ENCODE results near the gene ELF5.
A peak's percentile ranks its signal among the peaks of the same experiment; 100 is the strongest.

ELF5 gene

DNA sequence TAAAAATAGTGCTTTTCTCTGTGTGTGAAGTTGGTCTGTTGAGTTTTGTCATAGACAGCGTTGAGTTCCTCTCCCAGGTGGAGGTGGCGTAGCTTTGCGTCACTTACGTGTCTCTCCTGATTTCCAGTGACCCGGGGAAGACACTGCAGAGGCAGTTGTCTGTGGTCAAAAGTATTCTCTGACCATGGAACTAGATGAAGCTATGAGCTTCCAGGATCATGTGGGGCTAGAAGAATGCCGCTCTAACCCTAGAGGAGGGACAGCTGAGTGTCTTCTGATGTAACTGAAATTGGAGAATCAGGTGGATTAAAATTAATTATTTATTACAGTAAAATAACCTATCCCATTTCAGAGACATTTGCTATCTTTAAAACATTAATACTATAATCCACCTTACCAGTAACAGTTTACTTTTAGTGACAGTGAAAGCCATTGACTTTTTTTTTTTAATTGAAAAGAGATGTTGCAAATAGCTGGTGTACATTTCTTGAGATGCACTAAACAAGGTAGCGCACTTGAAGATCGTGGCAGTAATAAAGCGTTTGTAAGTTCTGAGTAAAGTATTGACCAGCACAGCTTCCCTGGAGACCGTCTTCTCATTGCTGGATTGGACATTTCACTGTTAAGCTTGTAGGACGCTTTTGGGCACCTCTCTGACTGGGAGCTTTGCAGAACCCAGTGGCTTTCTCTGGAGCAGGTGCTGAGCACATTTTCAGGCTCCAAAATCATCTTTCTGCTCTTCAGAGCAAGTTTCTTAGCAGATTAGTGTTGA is 65.2 kb downstream of the ELF5 start:
- no peak for DNase-seq

DNA sequence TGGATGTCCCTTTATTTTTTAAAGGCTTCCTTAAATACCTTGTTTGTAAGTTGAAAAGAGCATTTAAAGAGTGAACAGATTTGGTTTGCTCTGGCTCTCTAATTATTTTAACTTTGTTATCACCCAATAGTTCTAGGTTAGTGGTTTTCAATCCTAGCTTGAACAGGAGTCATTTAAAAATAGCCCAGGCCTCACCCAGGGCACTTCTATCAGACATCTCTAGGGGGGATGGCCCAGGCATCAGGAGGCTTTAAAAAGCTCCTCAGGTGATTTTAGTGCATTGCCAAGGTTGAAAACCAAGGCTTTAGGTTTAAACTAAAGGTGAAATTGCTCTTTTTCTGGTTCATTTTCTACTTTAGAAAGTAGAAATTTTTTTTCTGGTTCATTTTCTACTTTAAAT is 66.5 kb downstream of the ELF5 start:
- DNase-seq: no peak

DNA sequence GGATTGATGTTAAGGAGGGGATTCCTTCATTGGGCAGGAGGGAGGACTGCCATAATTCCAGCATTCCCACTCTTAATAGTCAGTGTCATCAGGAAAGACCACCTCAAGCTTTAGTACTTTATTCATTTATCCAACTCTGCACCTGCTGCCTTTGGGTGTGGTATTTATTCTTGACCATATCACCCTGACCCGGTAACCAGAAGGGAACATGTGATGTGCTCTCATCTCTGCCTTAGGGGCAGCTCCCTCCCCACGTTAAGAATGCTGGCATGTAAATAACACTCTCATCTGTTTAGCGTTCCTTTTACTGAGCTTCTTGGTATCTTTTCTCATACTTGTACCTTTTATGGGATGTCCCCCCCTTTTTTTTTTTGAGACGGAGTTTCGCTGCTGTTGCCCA is 67.2 kb downstream of the ELF5 start:
- no peak for DNase-seq

DNA sequence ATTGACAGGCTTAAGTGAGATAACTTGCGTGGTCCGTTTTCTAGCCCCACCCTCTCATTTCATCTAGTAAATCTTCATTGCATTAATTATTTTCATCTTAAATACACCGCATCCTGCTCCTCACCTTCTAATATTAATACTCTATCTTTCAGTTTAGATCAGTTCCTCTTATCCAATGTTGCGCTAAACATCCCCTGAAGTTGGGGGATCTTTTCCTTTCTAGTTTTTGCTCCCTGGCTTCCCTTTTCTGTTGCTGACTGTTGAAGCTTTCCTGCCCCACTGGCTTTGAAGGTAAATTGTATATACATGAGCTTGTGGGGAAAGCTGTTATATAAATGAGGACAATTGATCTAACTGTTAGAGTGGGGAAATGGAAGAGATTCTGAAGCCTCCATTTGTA is 67.6 kb downstream of the ELF5 start:
- no peak for DNase-seq

DNA sequence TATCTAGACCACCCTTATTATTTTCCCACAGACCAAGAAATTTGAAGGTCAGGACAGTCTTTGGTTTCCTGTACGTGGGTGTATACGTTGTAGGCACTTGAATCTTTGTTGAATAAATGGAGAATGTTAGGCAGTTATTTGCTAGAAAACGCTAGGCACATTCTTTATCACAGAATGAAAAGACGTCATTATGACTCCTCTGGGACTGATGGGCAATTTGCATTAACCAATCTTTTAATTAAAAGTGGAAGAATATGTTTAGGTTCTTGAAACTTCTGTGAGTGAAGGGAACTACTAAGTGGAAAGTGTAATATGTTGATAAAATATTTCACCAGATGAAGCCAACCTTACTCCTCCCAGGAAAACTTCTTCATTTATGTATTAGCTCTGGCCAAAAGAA is 69.2 kb downstream of the ELF5 start:
- no peak for DNase-seq

DNA sequence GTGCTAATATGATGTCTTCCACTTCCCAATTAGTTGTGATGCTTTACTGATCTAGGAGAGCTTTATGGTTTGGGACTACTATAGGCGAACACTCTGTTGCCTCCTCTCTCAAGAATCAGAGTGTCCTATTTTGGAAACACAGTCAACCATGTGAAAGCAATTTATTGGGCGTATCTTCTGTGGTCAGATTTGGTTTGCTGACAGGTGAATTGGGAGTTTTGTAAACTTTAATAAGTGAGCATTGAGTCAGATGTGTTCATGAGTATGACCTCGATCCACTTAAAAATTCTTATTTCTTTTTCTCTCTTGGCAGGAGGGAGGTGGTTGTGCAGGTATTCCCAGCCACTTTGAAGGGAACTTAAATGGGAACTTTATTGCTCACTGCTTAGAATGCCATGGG is 70.5 kb downstream of the ELF5 start:
- no peak for DNase-seq

DNA sequence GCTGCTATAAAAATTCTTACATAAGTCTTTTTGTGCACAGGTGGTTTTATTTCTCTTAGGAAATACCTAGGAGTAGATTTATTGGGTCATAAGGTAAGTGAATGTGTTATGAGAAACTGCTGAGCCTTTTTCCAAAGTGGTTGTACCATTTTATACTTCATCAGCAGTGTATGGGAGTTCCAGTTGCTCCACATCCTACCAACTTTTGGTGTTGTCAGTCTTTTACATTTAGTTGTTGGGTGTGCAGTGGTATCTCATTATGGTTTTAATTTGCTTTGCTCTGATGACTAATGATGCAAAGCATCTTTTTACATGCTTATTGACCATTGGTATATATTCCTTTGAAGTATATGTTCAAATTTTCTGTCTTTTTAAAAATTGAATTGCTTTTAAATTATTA is 71.8 kb downstream of the ELF5 start:
- no peak for DNase-seq

DNA sequence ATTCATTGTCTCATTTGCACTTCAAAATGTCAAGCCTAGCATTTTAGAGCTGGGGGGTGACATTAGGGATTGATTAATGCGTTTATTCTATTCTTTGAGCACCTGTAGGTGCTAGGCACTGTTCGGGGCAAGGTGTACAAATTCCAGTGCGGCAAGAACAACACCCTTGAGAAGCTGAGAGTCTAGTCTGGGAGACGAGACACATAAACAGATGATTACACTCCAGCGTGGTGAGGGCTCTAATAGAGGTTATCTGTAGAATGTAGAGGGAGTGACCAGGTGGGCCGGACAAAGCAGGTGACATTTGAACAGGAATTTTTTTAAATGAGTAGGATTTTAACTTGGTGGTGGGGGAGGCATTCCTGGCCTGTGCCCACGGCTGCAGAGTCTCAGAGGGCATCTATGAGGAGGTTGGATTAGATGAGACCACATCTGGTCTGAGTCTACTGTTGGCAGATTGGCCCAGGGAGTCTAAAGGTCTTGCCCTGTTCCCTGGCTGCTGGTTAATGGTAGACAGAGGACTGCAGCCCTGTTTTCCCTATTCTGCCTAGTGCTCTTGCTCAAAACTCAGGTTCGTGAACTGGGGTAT is 73.9 kb downstream of the ELF5 start:
- no peak for DNase-seq

DNA sequence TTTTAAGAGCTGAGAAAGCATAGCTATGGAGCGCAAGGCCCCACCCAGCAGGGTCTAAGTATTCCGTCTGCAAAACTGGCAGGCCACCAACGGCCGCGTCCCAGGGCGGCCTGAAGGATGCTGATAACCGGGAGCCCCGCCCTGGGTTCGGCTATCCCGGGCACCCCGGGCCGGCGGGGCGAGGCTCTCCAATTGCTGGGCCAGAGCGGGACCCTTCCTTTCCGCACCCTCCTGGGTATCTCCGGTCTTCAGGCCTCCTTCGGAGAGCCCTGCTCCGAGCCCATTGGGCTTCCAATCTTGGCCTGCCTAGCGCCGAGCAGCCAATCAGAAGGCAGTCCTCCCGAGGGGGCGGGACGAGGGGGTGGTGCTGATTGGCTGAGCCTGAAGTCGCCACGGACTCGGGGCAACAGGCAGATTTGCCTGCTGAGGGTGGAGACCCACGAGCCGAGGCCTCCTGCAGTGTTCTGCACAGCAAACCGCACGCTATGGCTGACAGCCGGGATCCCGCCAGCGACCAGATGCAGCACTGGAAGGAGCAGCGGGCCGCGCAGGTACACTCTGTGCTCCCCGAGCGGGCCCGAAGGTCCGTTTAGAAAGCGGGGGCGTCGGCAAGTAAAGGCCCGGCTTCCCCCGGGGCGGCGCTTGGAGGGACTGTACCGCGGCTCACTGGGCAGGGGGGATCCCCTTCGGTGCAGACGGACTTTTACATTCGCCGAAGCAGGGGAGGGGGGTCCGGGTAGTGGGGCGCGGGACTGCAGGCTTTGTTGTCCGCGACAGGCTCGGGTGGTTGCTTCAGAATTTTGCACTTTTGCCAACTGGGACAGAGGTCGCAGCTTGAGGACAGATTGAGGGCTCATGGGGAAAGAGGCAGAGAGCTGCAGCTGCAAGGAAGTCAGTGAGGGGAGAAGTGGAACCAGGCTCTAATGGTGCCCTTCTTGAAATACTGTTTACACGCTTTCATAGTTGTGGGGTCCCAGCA is 74.8 kb downstream of the ELF5 start, which contains the start of gene CAT:
Gene CAT, plus strand, starts transcription at position 406 of the 979 bp plus-strand sequence. Its CDS starts 80 bp downstream, at position 486.
- peak; percentile 93 to 96 (median 94) for DNase-seq

DNA sequence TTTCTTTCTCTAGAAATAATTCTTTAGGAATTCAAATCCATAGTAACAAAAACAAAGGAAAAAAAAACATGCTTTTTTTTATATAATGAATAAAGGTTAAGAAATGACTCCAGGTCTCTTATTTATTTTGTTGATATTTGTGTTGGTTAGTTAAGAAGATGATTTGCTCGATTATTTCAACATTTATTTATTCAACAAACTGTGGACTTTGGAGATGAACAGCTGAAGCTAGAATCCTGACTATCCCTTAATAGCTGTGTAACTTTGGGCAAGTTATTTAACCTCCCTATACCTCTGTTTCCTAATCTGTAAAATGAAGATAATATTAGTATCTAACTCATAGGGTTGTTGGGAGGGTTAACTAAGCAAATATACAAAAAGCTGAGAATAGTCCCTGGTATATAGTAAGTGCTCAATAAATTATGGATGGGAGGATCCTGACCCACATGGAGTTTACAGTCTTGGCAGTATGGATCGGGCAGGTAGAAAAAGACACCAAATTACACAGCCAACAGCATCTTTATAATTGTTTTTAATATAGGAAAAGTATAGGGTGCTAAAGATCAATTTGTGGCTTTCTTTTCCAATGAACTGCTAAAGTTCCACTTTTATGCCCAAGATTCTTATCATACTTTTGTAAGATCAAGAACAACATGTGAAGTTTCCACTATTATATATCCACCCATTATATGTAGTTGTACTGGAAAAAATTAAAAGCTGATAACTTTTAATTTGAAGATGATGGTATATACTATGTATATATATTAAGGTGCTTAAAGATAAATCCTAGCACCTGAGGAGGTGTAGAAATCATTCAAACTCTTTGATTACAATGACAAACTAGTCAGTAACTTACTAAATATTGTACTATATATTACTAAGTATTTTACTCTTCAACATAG is 76.1 kb downstream of the ELF5 start:
- no peak for DNase-seq

DNA sequence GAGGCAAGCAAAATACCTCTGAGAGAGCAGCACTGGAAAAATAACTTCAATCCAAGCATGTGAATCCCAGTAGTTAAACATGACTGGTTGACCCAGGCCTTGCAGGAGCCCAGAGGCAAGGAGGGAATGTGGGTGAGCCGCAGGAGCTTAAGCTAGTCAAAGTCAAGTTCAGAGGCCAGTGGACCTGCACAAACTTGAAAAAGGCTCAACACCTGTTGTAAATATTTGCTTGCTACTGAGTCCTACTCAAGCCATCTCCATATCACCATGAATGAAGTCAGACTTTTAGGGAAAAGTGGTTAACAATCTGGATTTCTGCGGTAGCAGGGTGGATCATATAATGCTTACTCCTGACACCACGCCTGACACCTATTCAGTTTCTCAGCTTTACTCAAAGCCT is 79.7 kb downstream of the ELF5 start:
- DNase-seq: no peak

DNA sequence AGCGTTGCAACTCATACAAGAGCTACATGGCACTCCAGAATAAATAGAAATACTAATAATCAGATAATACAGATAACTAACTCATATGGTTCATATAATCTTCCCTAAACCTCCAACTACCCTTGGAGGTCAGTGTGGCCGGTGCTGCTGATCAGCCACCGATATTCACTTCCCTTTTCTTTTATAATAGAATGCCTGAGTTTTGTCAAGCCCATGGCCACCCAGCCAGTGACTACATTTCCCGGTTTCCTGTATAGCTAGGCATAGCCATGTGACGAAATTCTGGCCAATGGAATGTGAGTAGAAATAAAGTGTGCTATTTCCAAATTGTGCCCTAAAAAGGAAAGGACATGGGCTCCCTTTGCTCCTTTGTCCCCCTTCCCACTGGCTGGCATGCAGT is 80.8 kb downstream of the ELF5 start:
- DNase-seq: no peak

DNA sequence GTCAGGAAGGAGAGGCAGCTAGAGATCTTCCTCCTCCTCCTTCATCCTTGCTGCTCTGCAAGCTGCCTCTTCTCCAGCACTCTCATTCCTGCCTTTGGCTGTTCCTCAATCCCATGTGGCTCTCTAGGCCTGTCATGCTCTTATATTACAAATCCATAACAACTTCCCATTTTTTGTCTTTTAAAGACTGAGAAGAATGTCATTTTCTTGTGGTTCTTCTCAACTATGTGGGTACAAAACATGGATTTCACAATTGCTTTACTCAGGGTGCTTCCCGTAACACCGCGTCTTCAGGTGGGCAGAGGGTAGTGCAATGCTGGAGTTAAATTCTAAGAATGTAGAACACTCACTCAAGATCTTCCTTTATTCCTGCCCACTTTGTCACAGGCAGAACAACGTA is 81.6 kb downstream of the ELF5 start:
- no peak for DNase-seq

All from stimulated activated naive CD4-positive, alpha-beta T cell (primary cell).